HG03039 (cell line): Measurements from ENCODE around the gene PPP1R13B.

Experiments used
- ATAC-seq: cut with Tn5 transposase; IDR thresholded peaks from one replicate; pipeline ENCODE4 v1.9.1; 2021; ENCODE audit warnings: mild to moderate bottlenecking, moderate library complexity; ENCODE audit not compliant: unreplicated experiment

PPP1R13B gene

GRCh38 chr14:103688906-103689902, 158.2 kb downstream of the PPP1R13B start:
- no peak for ATAC-seq

- ATAC-seq: no peak
Measured at GRCh38 chr14:103688441-103688840, 158.9 kb downstream of the PPP1R13B start.

GRCh38 chr14:103687712-103688111, 159.7 kb downstream of the PPP1R13B start:
- ATAC-seq: no peak

GRCh38 chr14:103686831-103687485, 160.4 kb downstream of the PPP1R13B start:
- ATAC-seq: no peak

GRCh38 chr14:103685276-103686211, 161.8 kb downstream of the PPP1R13B start:
- no peak for ATAC-seq

- no peak for ATAC-seq
Measured at GRCh38 chr14:103684871-103685270, 162.5 kb downstream of the PPP1R13B start.

GRCh38 chr14:103684471-103684870, 162.9 kb downstream of the PPP1R13B start:
- no peak for ATAC-seq
